ENCODE results near the gene SYT5. TPM values are rescaled to one million over a fixed set of nuclear protein-coding genes. Genes with fewer than 3 reads are reported as not detected.
A peak's percentile ranks its signal among the peaks of the same experiment; 100 is the strongest.

Gene SYT5
- total RNA-seq, 1 donor from 2014 or later, result 0.80 TPM

GRCh38 chr19:55224038-55224665 is 44.1 kb upstream of the SYT5 start:
- Mint-ChIP-seq H3K4me3 (ENCODE audit: unreplicated experiment) (no peak overlapping the region), H3K36me3 (ENCODE audit: low read depth) (peaks cover 8% of the 10 kb centered on the region), H3K27ac (ENCODE audit: unreplicated experiment) (no peak overlapping the region), H3K4me1 (ENCODE audit: low read depth) (no peaks in the 10 kb centered on the region), H3K9me3 (ENCODE audit: low read depth) (peaks cover 7% of the 10 kb centered on the region), H3K27me3 (ENCODE audit: low read depth) (no peaks in the 10 kb centered on the region)
- TF ChIP-seq, protein P1, sequence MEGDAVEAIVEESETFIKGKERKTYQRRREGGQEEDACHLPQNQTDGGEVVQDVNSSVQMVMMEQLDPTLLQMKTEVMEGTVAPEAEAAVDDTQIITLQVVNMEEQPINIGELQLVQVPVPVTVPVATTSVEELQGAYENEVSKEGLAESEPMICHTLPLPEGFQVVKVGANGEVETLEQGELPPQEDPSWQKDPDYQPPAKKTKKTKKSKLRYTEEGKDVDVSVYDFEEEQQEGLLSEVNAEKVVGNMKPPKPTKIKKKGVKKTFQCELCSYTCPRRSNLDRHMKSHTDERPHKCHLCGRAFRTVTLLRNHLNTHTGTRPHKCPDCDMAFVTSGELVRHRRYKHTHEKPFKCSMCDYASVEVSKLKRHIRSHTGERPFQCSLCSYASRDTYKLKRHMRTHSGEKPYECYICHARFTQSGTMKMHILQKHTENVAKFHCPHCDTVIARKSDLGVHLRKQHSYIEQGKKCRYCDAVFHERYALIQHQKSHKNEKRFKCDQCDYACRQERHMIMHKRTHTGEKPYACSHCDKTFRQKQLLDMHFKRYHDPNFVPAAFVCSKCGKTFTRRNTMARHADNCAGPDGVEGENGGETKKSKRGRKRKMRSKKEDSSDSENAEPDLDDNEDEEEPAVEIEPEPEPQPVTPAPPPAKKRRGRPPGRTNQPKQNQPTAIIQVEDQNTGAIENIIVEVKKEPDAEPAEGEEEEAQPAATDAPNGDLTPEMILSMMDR (IDR thresholded peaks at IDR 0.05), result no peak
- DNase-seq (ENCODE audit: low spot score), result no peak

GRCh38 chr19:55223291-55224037 is 43.4 kb upstream of the SYT5 start:
- Mint-ChIP-seq H3K36me3 (ENCODE audit: low read depth) (peaks cover 8% of the 10 kb centered on the region), H3K4me1 (ENCODE audit: low read depth) (no peaks in the 10 kb centered on the region), H3K27ac (ENCODE audit: unreplicated experiment) (no peak overlapping the region), H3K4me3 (ENCODE audit: unreplicated experiment) (no peak overlapping the region), H3K27me3 (ENCODE audit: low read depth) (no peaks in the 10 kb centered on the region), H3K9me3 (ENCODE audit: low read depth) (peaks cover 7% of the 10 kb centered on the region)
- TF ChIP-seq, protein P1 (IDR thresholded peaks at IDR 0.05), result no peak
- no peak for DNase-seq (ENCODE audit: low spot score)

GRCh38 chr19:55220525-55220924 is 40.4 kb upstream of the SYT5 start:
- Mint-ChIP-seq H3K36me3 (ENCODE audit: low read depth) (peaks cover 1% of the 10 kb centered on the region), H3K4me3 (ENCODE audit: unreplicated experiment) (no peak overlapping the region), H3K27ac (ENCODE audit: unreplicated experiment) (no peak overlapping the region), H3K27me3 (ENCODE audit: low read depth) (no peaks in the 10 kb centered on the region), H3K4me1 (ENCODE audit: low read depth) (peaks cover 18% of the 10 kb centered on the region), H3K9me3 (ENCODE audit: low read depth) (peaks cover 11% of the 10 kb centered on the region)
- DNase-seq (ENCODE audit: low spot score), result no peak
- TF ChIP-seq, protein P1 (IDR thresholded peaks at IDR 0.05), result no peak

- H3K9me3 Mint-ChIP-seq (ENCODE audit: low read depth), result peaks cover 22% of the 10 kb centered on the region
- no peaks in the 10 kb centered on the region for H3K27me3 Mint-ChIP-seq (ENCODE audit: low read depth)
- peaks cover 2% of the 10 kb centered on the region for H3K36me3 Mint-ChIP-seq (ENCODE audit: low read depth)
- H3K4me1 Mint-ChIP-seq (ENCODE audit: low read depth), result peaks cover 18% of the 10 kb centered on the region
- TF ChIP-seq, protein P1 (IDR thresholded peaks at IDR 0.05), result no peak
- peak overlapping the region; percentile 85 for H3K4me3 Mint-ChIP-seq (ENCODE audit: unreplicated experiment)
- peak overlapping the region; percentile 97 for H3K27ac Mint-ChIP-seq (ENCODE audit: unreplicated experiment)
- DNase-seq (ENCODE audit: low spot score), result no peak
These were observed 36.5 kb upstream of the SYT5 start for GRCh38 chr19:55216461-55217198.

- H3K36me3 Mint-ChIP-seq (ENCODE audit: low read depth), result peaks cover 2% of the 10 kb centered on the region
- H3K27me3 Mint-ChIP-seq (ENCODE audit: low read depth), result no peaks in the 10 kb centered on the region
- H3K4me3 Mint-ChIP-seq (ENCODE audit: unreplicated experiment), result no peak overlapping the region
- TF ChIP-seq, protein P1 (IDR thresholded peaks at IDR 0.05), result no peak
- peaks cover 14% of the 10 kb centered on the region for H3K9me3 Mint-ChIP-seq (ENCODE audit: low read depth)
- no peak for DNase-seq (ENCODE audit: low spot score)
- H3K4me1 Mint-ChIP-seq (ENCODE audit: low read depth), result peaks cover 28% of the 10 kb centered on the region
- H3K27ac Mint-ChIP-seq (ENCODE audit: unreplicated experiment), result no peak overlapping the region
These were observed 33.5 kb upstream of the SYT5 start for GRCh38 chr19:55213547-55213946.
